ENCODE results near the gene RPL18.
"Not testable (repeated sequence)": the region's sequence is repeated elsewhere in the genome, so short reads cannot be mapped to it uniquely, and the experiment has no call there.

The RPL18 gene

GRCh38 chr19:48618916-48619691 lies at the start of gene RPL18, which contains the start of gene SPHK2:
Gene RPL18 (minus strand): TSS chr19:48619178. CDS start chr19:48619143, 35 bp downstream.
Gene SPHK2 (plus strand): TSS chr19:48619506. CDS start chr19:48620515, 1,009 bp downstream.
- peak; percentile 57 for FAIRE-seq

GRCh38 chr19:48668761-48669160 lies 49.8 kb upstream of the RPL18 start:
- no peak for FAIRE-seq

- no peak for FAIRE-seq
Measured at GRCh38 chr19:48668332-48668731, 49.4 kb upstream of the RPL18 start.

- FAIRE-seq: no peak
Measured at GRCh38 chr19:48665786-48666185, 46.8 kb upstream of the RPL18 start.

- no peak for FAIRE-seq
Measured at GRCh38 chr19:48664476-48664875, 45.5 kb upstream of the RPL18 start.

- FAIRE-seq: no peak
Measured at GRCh38 chr19:48663667-48664066, 44.7 kb upstream of the RPL18 start.

- FAIRE-seq: no peak
Measured at GRCh38 chr19:48661711-48662090, 42.7 kb upstream of the RPL18 start.

- peak; percentile 66 for FAIRE-seq
Measured at GRCh38 chr19:48660852-48661710, 42.1 kb upstream of the RPL18 start.

- no peak for FAIRE-seq
Measured at GRCh38 chr19:48659768-48660167, 40.8 kb upstream of the RPL18 start.

GRCh38 chr19:48658483-48658882 lies 39.5 kb upstream of the RPL18 start:
- FAIRE-seq: no peak

- not testable (repeated sequence) for FAIRE-seq
Measured at GRCh38 chr19:48657828-48658227, 38.9 kb upstream of the RPL18 start.

- FAIRE-seq: no peak
Measured at GRCh38 chr19:48656840-48657474, 38.0 kb upstream of the RPL18 start.

- FAIRE-seq: no peak
Measured at GRCh38 chr19:48654299-48655059, 35.5 kb upstream of the RPL18 start.

- no peak for FAIRE-seq
Measured at GRCh38 chr19:48651683-48652048, 32.7 kb upstream of the RPL18 start.

GRCh38 chr19:48650974-48651682 lies 32.1 kb upstream of the RPL18 start:
- no peak for FAIRE-seq

GRCh38 chr19:48648134-48648533 lies 29.2 kb upstream of the RPL18 start:
- FAIRE-seq: no peak

GRCh38 chr19:48646722-48647216 lies 27.8 kb upstream of the RPL18 start:
- no peak for FAIRE-seq

GRCh38 chr19:48646001-48646721 lies 27.2 kb upstream of the RPL18 start, which contains the start of gene CA11:
Gene CA11 (minus strand): TSS chr19:48646187. CDS start chr19:48645632, 555 bp downstream.
- no peak for FAIRE-seq

- FAIRE-seq: no peak
Measured at GRCh38 chr19:48645620-48646000, 26.6 kb upstream of the RPL18 start.

- FAIRE-seq: no peak
Measured at GRCh38 chr19:48644839-48645619, 26.1 kb upstream of the RPL18 start.
